Keratinocyte (primary cell): ENCODE data around the gene PLTP. TPM values are rescaled to one million over a fixed set of nuclear protein-coding genes. Genes with fewer than 3 reads are reported as not detected.

ENCODE experiments used
- DNase-seq: peaks from one replicate; pipeline ENCODE4 v3.0.0-alpha.2; 2011; ENCODE audit warnings: low read depth, missing footprints, low spot score
- FAIRE-seq: peaks from 2 replicates; lab custom pipeline; 2011; peaks lifted over from hg19 to GRCh38; lab: Jason Lieb, UNC
- H2AFZ ChIP-seq: 2 replicates; pipeline ENCODE4 v1.6.0; 2012; ENCODE audit warnings: low read length, control low read depth, inconsistent platforms; ENCODE audit not compliant: control insufficient read depth
- H3K27ac ChIP-seq: 2 replicates; pipeline ENCODE4 v1.5.1; 2011; ENCODE audit warnings: low read length; ENCODE audit not compliant: control insufficient read depth, insufficient read depth
- H3K27me3 ChIP-seq: 3 replicates; pipeline ENCODE4 v1.6.0; 2011; ENCODE audit warnings: low read length; ENCODE audit not compliant: control insufficient read depth, insufficient read depth; ENCODE audit errors: extremely low read depth
- H3K36me3 ChIP-seq, 2 experiments: 2 replicates in 1 of 2; 3 replicates in 1 of 2; pipeline ENCODE4 v1.5.1; 2011; ENCODE audit warnings: low read length in 2 of 2, mild to moderate bottlenecking in 1 of 2; ENCODE audit not compliant: control insufficient read depth in 2 of 2, insufficient read depth in 2 of 2; ENCODE audit errors: extremely low read depth in 1 of 2
- H3K4me1 ChIP-seq: 3 replicates; pipeline ENCODE4 v1.5.1; 2011; ENCODE audit warnings: low read length; ENCODE audit not compliant: control insufficient read depth, insufficient read depth; ENCODE audit errors: extremely low read depth
- H3K4me2 ChIP-seq: 3 replicates; pipeline ENCODE4 v1.6.0; 2011; ENCODE audit warnings: low read depth, low read length; ENCODE audit not compliant: control insufficient read depth, insufficient read depth; ENCODE audit errors: extremely low read depth
- H3K4me3 ChIP-seq, 3 experiments: fragments of 200-600 bp in 1 of 3; sonication (generic) in 1 of 3; 2 replicates in 2 of 3; 3 replicates in 1 of 3; pipeline ENCODE4 v1.5.1; 2011 to 2016; ENCODE audit warnings: low read length in 3 of 3, mild to moderate bottlenecking in 3 of 3, control low read depth in 2 of 3, inconsistent platforms in 1 of 3, low read depth in 1 of 3, mixed read lengths in 1 of 3, mixed run types in 1 of 3, moderate library complexity in 1 of 3; ENCODE audit not compliant: control insufficient read depth in 2 of 3, insufficient read depth in 2 of 3; ENCODE audit errors: extremely low read depth in 1 of 3
- H3K79me2 ChIP-seq: 2 replicates; pipeline ENCODE4 v1.6.0; 2012; ENCODE audit warnings: low read length; ENCODE audit not compliant: control insufficient read depth, insufficient read depth
- H3K9ac ChIP-seq: 3 replicates; pipeline ENCODE4 v1.6.0; 2011; ENCODE audit warnings: low read length; ENCODE audit not compliant: control insufficient read depth, insufficient read depth; ENCODE audit errors: extremely low read depth
- H3K9me1 ChIP-seq: 3 replicates; pipeline ENCODE4 v1.6.0; 2011; ENCODE audit warnings: low read length; ENCODE audit not compliant: control insufficient read depth, insufficient read depth; ENCODE audit errors: extremely low read depth
- H3K9me3 ChIP-seq: 2 replicates; pipeline ENCODE4 v1.5.1; 2012; ENCODE audit warnings: low read depth, low read length; ENCODE audit not compliant: control insufficient read depth
- H4K20me1 ChIP-seq: 3 replicates; pipeline ENCODE4 v1.6.0; 2011; ENCODE audit warnings: low read length; ENCODE audit not compliant: control insufficient read depth, insufficient read depth; ENCODE audit errors: extremely low read depth
- EZH2 ChIP-seq: IDR thresholded peaks from one replicate; pipeline ENCODE4 v1.6.1; 2012; ENCODE audit warnings: inconsistent platforms, mild to moderate bottlenecking, low read length, moderate library complexity
- dilution Hi-C: fragments of 300-500 bp; cut with MboI; formaldehyde crosslinking; loops from one replicate; pipeline ENCODE4 v1.7.0; 2020; ENCODE audit warnings: low sequenced_read_pairs; ENCODE audit not compliant: extremely low pct_ligation_motif_present
- polyA minus RNA-seq, 3 experiments: library from RNA; depleted of rRNA, polyadenylated mRNA; stranded (reverse); fragments of >200 nt; gene quantifications; 1 replicate in 1 of 3; 2 replicates in 1 of 3; 3 replicates in 1 of 3; pipeline ENCODE4 v1.2.3, GENCODE V29; 2011
- polyA plus RNA-seq, 5 experiments: library from polyadenylated mRNA; depleted of rRNA in 3 of 5; stranded (reverse) in 3 of 5; stranded (forward) in 1 of 5; unstranded in 1 of 5; fragments of >200 nt; gene quantifications; 1 replicate in 1 of 5; 2 replicates in 3 of 5; 3 replicates in 1 of 5; pipeline versions ENCODE4 v1.2.1 to v1.2.3, GENCODE V29; 2011 to 2012; ENCODE audit warnings: missing spikeins in 2 of 5, low read depth in 1 of 5, low replicate concordance in 1 of 5
- TF ChIP-seq, protein P1 (sequence below), 3 experiments: IDR thresholded peaks in 1 of 3; conservative IDR thresholded peaks in 1 of 3; optimal IDR thresholded peaks in 1 of 3; 2 replicates in 2 of 3; 3 replicates in 1 of 3; pipeline versions ENCODE3 to v1.5.1; 2011; ENCODE audit warnings: low read length in 3 of 3, mild to moderate bottlenecking in 3 of 3, moderate library complexity in 2 of 3, control low read depth in 1 of 3, inconsistent platforms in 1 of 3; ENCODE audit not compliant: insufficient read depth in 2 of 3; ENCODE audit errors: extremely low read depth in 1 of 3

Gene PLTP, protein sequence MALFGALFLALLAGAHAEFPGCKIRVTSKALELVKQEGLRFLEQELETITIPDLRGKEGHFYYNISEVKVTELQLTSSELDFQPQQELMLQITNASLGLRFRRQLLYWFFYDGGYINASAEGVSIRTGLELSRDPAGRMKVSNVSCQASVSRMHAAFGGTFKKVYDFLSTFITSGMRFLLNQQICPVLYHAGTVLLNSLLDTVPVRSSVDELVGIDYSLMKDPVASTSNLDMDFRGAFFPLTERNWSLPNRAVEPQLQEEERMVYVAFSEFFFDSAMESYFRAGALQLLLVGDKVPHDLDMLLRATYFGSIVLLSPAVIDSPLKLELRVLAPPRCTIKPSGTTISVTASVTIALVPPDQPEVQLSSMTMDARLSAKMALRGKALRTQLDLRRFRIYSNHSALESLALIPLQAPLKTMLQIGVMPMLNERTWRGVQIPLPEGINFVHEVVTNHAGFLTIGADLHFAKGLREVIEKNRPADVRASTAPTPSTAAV
- polyA plus RNA-seq (26.3 to 58.1 TPM (median 46.5 TPM) in 3 replicates), polyA minus RNA-seq (32.2 to 98.3 TPM (median 57.4 TPM) in 3 replicates)
- 16.6 TPM for polyA plus RNA-seq (2011; ENCODE audit: low read depth)
- polyA plus RNA-seq (2011; cell fraction: cytosol; rRNA removed), result 33.7 and 79.0 TPM in 2 replicates
- polyA plus RNA-seq (2011; cell fraction: nucleus; rRNA removed), result 84.1 and 121 TPM in 2 replicates
- polyA plus RNA-seq (2012; ENCODE audit: low replicate concordance), result 53.4 and 63.7 TPM in 2 replicates
- 82.1 TPM for polyA minus RNA-seq (2011; cell fraction: cytosol; rRNA and poly(A)+ RNA removed)
- 59.9 and 73.8 TPM in 2 replicates for polyA minus RNA-seq (2011; cell fraction: nucleus; rRNA and poly(A)+ RNA removed)

DNA sequence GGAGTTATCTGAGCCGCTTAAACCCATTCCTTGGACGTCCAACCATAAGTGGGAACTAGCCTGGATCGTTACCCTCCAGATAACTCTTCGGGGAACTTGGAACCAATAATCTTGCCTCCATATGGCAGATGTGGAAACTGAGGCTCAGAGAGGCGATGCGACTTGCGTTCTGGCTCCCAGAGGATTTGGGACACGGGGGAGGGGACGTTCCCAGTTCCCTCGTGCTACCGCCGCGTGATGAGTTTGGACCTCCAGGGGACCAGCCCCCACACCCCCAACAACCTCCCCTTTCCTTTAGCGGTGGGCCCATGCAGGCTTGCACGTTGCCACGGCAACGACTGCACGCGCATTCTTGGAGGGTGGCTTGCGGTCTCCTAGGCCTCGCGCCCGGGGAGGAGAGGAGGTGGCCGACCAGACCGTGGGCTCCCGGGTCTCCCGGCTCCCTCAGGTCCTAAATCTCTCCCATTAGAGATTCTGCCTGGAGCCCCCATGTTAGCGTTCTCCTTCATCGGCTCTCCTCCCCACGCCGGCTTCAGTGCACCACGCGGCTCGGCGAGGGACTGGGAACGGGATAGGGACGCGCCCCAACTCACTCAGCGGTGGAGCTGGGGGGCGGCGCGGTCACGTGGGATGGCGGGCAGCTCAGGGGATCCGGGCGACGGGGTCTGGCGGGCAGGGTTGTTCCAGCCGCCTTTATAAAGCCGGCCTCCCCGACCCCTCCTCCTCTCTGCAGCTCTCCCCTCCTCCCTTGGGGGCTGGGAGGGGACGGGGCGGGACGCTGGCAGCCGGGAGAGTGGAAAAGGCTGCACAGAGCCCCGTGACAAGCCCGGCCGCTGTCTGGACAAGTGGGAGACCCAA is at the start of gene PLTP:
Gene PLTP (minus strand): TSS at position 670 of the 858 bp plus-strand sequence. CDS start 703 bp downstream, outside the sequence.
- H3K79me2 ChIP-seq, result no peaks in the 10 kb centered on the region
- H3K36me3 ChIP-seq, result peaks cover 3 to 8% of the 10 kb centered on the region in 2 experiments
- no peaks in the 10 kb centered on the region for H3K9me1 ChIP-seq
- no peak for DNase-seq
- no peaks in the 10 kb centered on the region for H4K20me1 ChIP-seq
- peak within 1 kb of the TSS; percentile 45 to 71 (median 60) for H3K4me3 ChIP-seq
- H3K4me2 ChIP-seq, result peak within 1 kb of the TSS; percentile 94
- H3K4me1 ChIP-seq, result peaks cover 16% of the 10 kb centered on the region
- TF ChIP-seq, protein P1, sequence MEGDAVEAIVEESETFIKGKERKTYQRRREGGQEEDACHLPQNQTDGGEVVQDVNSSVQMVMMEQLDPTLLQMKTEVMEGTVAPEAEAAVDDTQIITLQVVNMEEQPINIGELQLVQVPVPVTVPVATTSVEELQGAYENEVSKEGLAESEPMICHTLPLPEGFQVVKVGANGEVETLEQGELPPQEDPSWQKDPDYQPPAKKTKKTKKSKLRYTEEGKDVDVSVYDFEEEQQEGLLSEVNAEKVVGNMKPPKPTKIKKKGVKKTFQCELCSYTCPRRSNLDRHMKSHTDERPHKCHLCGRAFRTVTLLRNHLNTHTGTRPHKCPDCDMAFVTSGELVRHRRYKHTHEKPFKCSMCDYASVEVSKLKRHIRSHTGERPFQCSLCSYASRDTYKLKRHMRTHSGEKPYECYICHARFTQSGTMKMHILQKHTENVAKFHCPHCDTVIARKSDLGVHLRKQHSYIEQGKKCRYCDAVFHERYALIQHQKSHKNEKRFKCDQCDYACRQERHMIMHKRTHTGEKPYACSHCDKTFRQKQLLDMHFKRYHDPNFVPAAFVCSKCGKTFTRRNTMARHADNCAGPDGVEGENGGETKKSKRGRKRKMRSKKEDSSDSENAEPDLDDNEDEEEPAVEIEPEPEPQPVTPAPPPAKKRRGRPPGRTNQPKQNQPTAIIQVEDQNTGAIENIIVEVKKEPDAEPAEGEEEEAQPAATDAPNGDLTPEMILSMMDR (optimal IDR thresholded peaks at IDR 0.05 in 1 of 3, IDR thresholded peaks at IDR 0.05 in 1 of 3, conservative IDR thresholded peaks at IDR 0.05 in 1 of 3; ENCODE audit: extremely low read depth in 1 of 3, insufficient read depth in 2 of 3, low read length in 3 of 3), result no peak
- no peak for TF ChIP-seq EZH2
- dilution Hi-C loops, result no loop called here
- no peaks in the 10 kb centered on the region for H3K27me3 ChIP-seq
- FAIRE-seq, result no peak
- peak within 1 kb of the TSS; percentile 81 for H2AFZ ChIP-seq
- no peaks in the 10 kb centered on the region for H3K9me3 ChIP-seq
- H3K27ac ChIP-seq, result peak within 1 kb of the TSS; percentile 70
- peak within 1 kb of the TSS; percentile 76 for H3K9ac ChIP-seq

DNA sequence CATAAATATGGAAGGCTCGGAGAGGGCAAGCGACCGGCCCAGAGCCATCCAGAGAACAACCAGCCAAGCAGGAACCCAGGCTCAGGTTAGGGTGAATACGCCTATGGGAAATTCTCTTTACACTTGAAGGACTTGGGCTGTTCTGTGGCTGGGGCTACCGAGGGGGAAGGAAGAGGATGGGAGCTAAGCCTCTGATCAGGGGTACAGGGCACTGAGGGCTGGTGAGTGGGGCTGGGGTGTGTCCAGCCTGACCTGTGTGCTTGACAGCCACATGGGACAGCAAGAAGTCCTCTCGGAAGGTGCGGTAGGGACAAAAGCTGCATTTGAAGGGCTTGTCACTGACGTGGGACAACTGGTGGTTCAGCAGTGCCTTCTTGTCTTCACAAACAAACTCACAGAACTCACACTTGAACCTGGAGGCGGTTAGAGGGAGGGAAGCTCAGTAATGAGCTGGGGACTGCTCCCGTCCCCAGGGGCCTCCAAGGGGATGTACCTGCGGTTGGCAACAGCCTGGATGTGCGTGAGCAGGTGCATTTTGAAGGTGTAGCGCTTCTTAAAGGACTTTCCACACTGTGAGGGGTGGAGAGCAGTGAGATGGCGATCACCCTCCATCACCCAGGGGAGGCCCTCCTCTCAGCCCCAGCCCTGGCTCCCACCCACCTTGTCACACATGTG is 48.1 kb upstream of the PLTP start:
- H3K9me1 ChIP-seq, result no peaks in the 10 kb centered on the region
- H3K4me1 ChIP-seq, result no peaks in the 10 kb centered on the region
- no peak overlapping the region for H3K4me3 ChIP-seq
- dilution Hi-C loops, result no loop called here
- TF ChIP-seq EZH2, result no peak
- TF ChIP-seq, protein P1 (optimal IDR thresholded peaks at IDR 0.05 in 1 of 3, IDR thresholded peaks at IDR 0.05 in 1 of 3, conservative IDR thresholded peaks at IDR 0.05 in 1 of 3; ENCODE audit: extremely low read depth in 1 of 3, insufficient read depth in 2 of 3, low read length in 3 of 3), result no peak
- no peaks in the 10 kb centered on the region for H3K9me3 ChIP-seq
- no peak for DNase-seq
- H2AFZ ChIP-seq, result no peak overlapping the region
- no peak overlapping the region for H3K9ac ChIP-seq
- FAIRE-seq, result no peak
- peaks cover 53 to 63% of the 10 kb centered on the region in 2 experiments for H3K36me3 ChIP-seq
- no peaks in the 10 kb centered on the region for H4K20me1 ChIP-seq
- H3K79me2 ChIP-seq, result no peaks in the 10 kb centered on the region
- no peaks in the 10 kb centered on the region for H3K27me3 ChIP-seq
- H3K4me2 ChIP-seq, result no peak overlapping the region
- H3K27ac ChIP-seq, result no peak overlapping the region
